ENCODE measurements around the gene PLXNA4. TPM values are rescaled to one million over a fixed set of nuclear protein-coding genes. Genes with fewer than 3 reads are reported as not detected.

The PLXNA4 gene
- total RNA-seq, 2 donors from 2014 or later: 1.4 to 2.3 TPM

DNA sequence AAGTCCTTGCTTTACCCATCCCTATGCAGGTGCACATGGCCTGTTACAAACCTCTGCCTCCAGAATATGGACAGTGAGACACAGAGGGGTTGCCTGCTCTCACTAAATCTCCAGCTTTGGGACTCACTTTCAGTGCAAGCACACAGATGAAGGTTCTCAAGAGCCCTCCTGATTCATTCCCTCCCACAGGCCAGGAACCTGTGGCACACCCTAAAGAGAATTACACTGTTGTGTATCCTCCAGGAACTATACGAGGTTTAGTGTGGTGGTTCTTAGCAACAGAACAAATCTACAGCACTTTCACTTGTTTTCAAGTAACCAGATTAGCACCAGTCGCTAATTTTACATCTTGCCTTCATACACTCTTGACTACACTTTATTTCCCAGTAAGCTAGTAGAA is 192.3 kb downstream of the PLXNA4 start:
- Mint-ChIP-seq H3K27ac (no peak overlapping the region), H3K27me3 (peaks cover 11% of the 10 kb centered on the region), H3K36me3 (ENCODE audit: low read depth) (no peaks in the 10 kb centered on the region), H3K4me1 (no peaks in the 10 kb centered on the region), H3K4me3 (no peak overlapping the region), H3K9me3 (no peaks in the 10 kb centered on the region)
- no peak for ATAC-seq (replicated peaks)

DNA sequence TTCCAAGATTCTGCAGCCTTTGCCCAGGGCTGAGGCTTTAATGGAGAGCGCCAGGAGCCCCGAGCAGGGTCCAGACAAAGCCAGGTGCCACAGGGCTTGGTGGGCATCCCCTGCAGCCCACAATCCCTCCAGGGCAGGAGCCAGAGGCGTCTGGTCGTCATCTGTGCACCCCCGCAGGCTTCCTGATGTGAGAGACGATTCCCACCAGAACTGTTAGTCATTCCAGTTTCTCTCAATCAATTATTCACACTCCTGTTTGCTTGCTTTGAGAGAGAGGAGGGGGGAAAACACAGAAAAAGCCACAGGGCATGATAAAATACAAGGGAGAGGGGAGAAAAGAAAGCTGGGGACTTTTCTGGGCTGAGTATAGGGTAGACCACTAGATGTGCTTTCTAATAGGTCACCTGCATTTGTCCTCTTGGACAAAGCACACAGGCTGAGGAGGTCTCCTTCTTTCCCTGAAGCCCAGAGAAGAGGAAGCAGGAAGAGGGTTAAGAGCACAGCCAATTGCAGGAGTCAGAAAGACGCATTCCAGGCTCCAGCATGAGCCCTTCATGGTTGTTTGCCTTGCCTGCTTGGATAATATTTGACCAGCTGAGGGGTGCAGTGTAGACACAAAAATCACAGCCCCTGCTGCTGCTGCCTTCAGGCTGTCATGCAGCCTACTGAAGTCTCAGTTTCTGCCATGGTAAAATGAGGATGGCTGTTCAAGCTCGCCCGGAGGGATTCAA is 194.4 kb downstream of the PLXNA4 start:
- no peak for ATAC-seq (replicated peaks)
- H3K4me3 Mint-ChIP-seq: no peak overlapping the region
- H3K9me3 Mint-ChIP-seq: no peaks in the 10 kb centered on the region
- H3K27me3 Mint-ChIP-seq: peaks cover 9% of the 10 kb centered on the region
- no peaks in the 10 kb centered on the region for H3K36me3 Mint-ChIP-seq (ENCODE audit: low read depth)
- H3K4me1 Mint-ChIP-seq: no peaks in the 10 kb centered on the region
- no peak overlapping the region for H3K27ac Mint-ChIP-seq

DNA sequence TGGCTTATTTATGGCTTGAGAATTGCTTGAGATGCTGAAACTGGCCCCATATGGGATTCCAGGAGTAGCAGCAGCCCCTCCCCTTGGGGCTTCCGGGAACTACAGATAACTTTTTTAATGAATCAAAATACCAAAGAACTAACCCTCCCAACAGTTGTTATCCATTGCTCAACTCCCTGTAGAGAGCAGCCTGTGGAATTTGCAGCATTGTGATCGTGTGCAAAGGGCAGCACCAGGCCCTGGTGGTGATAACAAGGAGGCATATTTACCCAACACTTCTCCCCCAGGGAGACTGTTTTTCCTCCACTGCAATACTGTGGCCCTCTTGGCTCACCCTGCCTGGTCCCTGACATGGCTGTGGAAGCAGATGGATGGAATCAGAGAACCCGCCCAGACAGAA is 196.2 kb downstream of the PLXNA4 start:
- H3K36me3 Mint-ChIP-seq (ENCODE audit: low read depth): no peaks in the 10 kb centered on the region
- H3K4me3 Mint-ChIP-seq: no peak overlapping the region
- no peaks in the 10 kb centered on the region for H3K4me1 Mint-ChIP-seq
- ATAC-seq (replicated peaks): no peak
- no peak overlapping the region for H3K27ac Mint-ChIP-seq
- peaks cover 5% of the 10 kb centered on the region for H3K27me3 Mint-ChIP-seq
- no peaks in the 10 kb centered on the region for H3K9me3 Mint-ChIP-seq

- no peaks in the 10 kb centered on the region for H3K9me3 Mint-ChIP-seq
- no peak overlapping the region for H3K4me3 Mint-ChIP-seq
- H3K36me3 Mint-ChIP-seq (ENCODE audit: low read depth): no peaks in the 10 kb centered on the region
- ATAC-seq (replicated peaks): no peak
- no peak overlapping the region for H3K27ac Mint-ChIP-seq
- peaks cover 3% of the 10 kb centered on the region for H3K27me3 Mint-ChIP-seq
- H3K4me1 Mint-ChIP-seq: no peaks in the 10 kb centered on the region
These were observed 197.0 kb downstream of the PLXNA4 start for GRCh38 chr7:132379292-132379691.

DNA sequence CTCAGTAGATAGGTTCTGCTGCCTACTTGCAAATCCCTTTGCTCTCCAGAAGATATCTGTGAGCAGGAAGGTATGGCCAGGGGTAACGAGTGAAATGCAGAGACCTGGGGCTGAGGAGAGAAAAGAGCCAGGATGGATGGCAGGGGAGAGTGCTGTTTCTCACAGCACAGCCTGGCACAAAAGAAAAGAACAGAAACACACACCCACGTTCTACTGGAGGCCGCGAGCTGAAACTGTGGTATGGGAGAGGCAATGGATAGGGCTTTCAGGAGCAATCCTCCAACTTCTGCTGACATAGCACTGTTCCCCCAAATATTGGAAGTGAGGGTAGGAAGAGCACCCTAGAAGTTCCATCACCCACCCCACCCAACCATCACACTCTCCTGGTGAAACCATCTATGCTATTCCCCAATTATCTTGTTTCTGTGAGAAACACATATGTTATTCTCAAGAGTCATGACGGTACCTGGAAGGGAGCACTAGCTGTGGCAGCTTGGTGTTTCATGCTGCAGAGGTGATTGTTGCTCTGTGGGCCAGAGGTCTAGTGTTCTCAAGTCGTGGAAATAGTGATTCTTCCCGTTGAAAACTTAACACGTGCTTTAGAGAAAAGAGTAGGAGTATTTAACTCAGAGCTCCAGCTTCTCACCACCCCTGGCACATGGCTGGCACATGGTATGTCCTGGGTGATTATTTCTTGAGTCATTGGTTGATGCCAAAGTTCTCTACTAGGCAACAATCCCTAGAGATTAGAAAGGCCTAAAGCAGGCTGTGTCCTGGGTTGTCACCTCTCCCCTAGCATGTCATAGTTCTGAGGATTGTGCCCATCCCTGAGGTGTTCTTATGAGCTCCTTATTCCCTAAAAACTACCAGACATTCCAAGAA is 198.3 kb downstream of the PLXNA4 start:
- Mint-ChIP-seq H3K36me3 (ENCODE audit: low read depth) (no peaks in the 10 kb centered on the region), H3K9me3 (no peaks in the 10 kb centered on the region), H3K27ac (no peak overlapping the region), H3K27me3 (peaks cover 2% of the 10 kb centered on the region), H3K4me1 (no peaks in the 10 kb centered on the region), H3K4me3 (no peak overlapping the region)
- no peak for ATAC-seq (replicated peaks)

GRCh38 chr7:132377015-132377414 is 199.3 kb downstream of the PLXNA4 start:
- no peaks in the 10 kb centered on the region for H3K27me3 Mint-ChIP-seq
- no peak overlapping the region for H3K27ac Mint-ChIP-seq
- ATAC-seq (replicated peaks): no peak
- H3K4me1 Mint-ChIP-seq: no peaks in the 10 kb centered on the region
- H3K9me3 Mint-ChIP-seq: no peaks in the 10 kb centered on the region
- no peaks in the 10 kb centered on the region for H3K36me3 Mint-ChIP-seq (ENCODE audit: low read depth)
- H3K4me3 Mint-ChIP-seq: no peak overlapping the region

- H3K4me3 Mint-ChIP-seq: no peak overlapping the region
These were observed 199.8 kb downstream of the PLXNA4 start for GRCh38 chr7:132376361-132377013.

DNA sequence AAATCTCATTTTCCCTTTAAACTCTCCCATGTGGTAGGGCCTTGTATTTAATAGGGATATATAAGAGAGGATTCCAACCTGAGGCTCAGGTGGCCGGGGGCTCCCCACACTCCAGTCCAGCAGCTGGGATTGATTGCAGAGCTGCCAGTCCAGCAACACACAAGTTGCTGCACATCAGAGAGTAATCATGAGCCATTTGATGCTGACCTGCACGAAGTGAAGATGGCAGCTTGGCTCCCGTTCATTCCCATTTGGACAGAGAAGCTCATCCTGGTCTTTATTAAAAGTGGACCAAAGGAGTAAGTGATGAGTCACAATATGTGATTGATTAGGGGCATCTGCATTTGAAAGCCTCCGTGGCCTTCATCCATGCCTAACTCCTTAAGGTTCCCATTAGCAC is 202.4 kb downstream of the PLXNA4 start:
- Mint-ChIP-seq H3K27me3 (no peaks in the 10 kb centered on the region), H3K36me3 (ENCODE audit: low read depth) (no peaks in the 10 kb centered on the region), H3K9me3 (no peaks in the 10 kb centered on the region), H3K27ac (no peak overlapping the region), H3K4me3 (no peak overlapping the region), H3K4me1 (no peaks in the 10 kb centered on the region)
- no peak for ATAC-seq (replicated peaks)

More at GRCh38 chr7:132376361-132377013, 199.8 kb downstream of the PLXNA4 start:
- no peaks in the 10 kb centered on the region for H3K27me3 Mint-ChIP-seq
- no peaks in the 10 kb centered on the region for H3K36me3 Mint-ChIP-seq (ENCODE audit: low read depth)
- no peaks in the 10 kb centered on the region for H3K9me3 Mint-ChIP-seq
- ATAC-seq (replicated peaks): no peak
- H3K27ac Mint-ChIP-seq: no peak overlapping the region
- no peaks in the 10 kb centered on the region for H3K4me1 Mint-ChIP-seq

DNA sequence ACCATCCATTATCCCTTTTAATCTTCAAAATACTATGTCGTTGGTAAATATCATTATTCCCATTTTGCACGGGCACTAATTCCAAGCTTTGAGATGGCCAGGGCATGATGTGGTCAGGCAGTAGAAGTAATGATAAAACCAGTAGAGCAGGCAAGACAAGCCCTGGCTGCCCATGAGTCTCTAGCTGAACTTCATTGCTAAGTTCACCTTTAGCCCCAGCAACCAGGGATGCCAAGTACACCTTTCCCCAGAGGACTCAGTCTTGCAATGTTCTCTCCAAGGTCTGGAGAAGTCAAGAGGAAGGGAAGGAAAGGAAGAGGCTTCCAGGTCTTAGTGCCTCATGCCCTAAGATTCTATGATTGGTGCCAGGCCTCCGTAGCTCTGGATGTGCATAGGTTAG is 203.2 kb downstream of the PLXNA4 start:
- Mint-ChIP-seq H3K27ac (no peak overlapping the region), H3K27me3 (no peaks in the 10 kb centered on the region), H3K36me3 (ENCODE audit: low read depth) (no peaks in the 10 kb centered on the region), H3K9me3 (no peaks in the 10 kb centered on the region), H3K4me3 (no peak overlapping the region), H3K4me1 (no peaks in the 10 kb centered on the region)
- ATAC-seq (replicated peaks): no peak

GRCh38 chr7:132371948-132372347 is 204.3 kb downstream of the PLXNA4 start:
- Mint-ChIP-seq H3K36me3 (ENCODE audit: low read depth) (no peaks in the 10 kb centered on the region), H3K27me3 (no peaks in the 10 kb centered on the region), H3K4me1 (no peaks in the 10 kb centered on the region), H3K4me3 (no peak overlapping the region), H3K27ac (no peak overlapping the region), H3K9me3 (no peaks in the 10 kb centered on the region)
- no peak for ATAC-seq (replicated peaks)

DNA sequence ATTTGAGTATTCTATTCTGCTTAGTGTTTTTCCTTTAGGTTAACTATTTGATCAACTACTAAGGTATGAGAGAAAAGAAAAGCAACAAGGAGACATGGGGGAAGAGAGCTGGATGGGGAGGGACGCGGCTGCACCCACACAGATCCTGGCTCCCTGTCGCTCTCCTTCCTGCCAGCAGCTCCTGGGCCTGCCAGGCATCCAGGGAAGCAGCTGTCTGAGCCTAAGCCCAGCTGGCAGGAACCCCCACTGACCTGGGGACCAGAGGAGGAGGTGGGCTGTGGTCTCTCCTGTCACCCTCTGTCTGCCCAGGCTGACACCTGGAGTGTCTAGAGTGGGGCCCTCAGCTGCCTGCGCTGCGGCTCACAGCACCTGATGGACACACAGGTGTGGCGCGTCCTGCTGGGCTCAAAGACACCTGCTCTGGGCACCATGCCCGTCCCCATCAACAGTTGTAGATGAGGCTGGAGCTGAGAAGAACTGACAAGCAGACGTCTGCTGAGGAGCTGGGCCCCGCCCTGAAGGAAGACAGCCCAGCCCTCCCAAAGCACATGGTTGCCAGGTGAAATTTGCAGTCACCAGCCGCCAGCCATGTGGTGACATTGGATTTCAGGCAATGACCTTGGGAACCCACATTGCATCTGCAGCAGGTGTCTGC is 207.9 kb downstream of the PLXNA4 start:
- Mint-ChIP-seq H3K4me3 (no peak overlapping the region), H3K27me3 (peaks cover 8% of the 10 kb centered on the region), H3K9me3 (no peaks in the 10 kb centered on the region), H3K36me3 (ENCODE audit: low read depth) (no peaks in the 10 kb centered on the region), H3K27ac (no peak overlapping the region), H3K4me1 (no peaks in the 10 kb centered on the region)
- no peak for ATAC-seq (replicated peaks)

GRCh38 chr7:132367795-132368194 is 208.5 kb downstream of the PLXNA4 start:
- Mint-ChIP-seq H3K4me1 (no peaks in the 10 kb centered on the region), H3K27me3 (peaks cover 8% of the 10 kb centered on the region), H3K4me3 (no peak overlapping the region), H3K27ac (no peak overlapping the region), H3K36me3 (ENCODE audit: low read depth) (no peaks in the 10 kb centered on the region), H3K9me3 (no peaks in the 10 kb centered on the region)
- no peak for ATAC-seq (replicated peaks)

DNA sequence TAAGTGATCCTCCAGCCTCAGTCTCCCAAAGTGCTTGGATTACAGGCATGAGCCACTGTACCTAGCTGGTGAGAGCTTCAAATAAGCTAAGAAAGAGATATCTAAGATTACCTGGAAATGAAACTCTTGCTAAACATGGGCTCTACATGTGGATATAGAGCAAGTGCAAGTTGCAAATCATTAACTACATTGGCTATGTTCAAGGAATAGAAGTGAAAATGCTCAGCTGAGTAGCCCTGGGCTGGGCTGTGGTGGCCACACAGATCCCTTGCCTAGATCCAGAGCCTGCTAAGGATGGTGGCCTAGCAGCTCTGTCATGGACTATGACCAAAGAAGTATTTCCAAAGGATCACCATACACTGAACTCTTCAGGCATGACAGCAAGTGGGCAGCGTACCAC is 209.3 kb downstream of the PLXNA4 start:
- Mint-ChIP-seq H3K4me3 (no peak overlapping the region), H3K36me3 (ENCODE audit: low read depth) (no peaks in the 10 kb centered on the region), H3K9me3 (no peaks in the 10 kb centered on the region), H3K27me3 (peaks cover 8% of the 10 kb centered on the region), H3K4me1 (no peaks in the 10 kb centered on the region), H3K27ac (no peak overlapping the region)
- ATAC-seq (replicated peaks): no peak

- H3K27ac Mint-ChIP-seq: no peak overlapping the region
- no peaks in the 10 kb centered on the region for H3K4me1 Mint-ChIP-seq
- H3K27me3 Mint-ChIP-seq: peaks cover 8% of the 10 kb centered on the region
- no peak overlapping the region for H3K4me3 Mint-ChIP-seq
- no peak for ATAC-seq (replicated peaks)
- no peaks in the 10 kb centered on the region for H3K36me3 Mint-ChIP-seq (ENCODE audit: low read depth)
- H3K9me3 Mint-ChIP-seq: no peaks in the 10 kb centered on the region
These were observed 212.0 kb downstream of the PLXNA4 start for GRCh38 chr7:132364226-132364625.

All from activated T-helper 17 cell treated with anti-CD3 and anti-CD28 coated beads, Interleukin-2, amount 50 U/mL, for 72 hours (primary cell).